NT2/D1 (cell line): ENCODE data around the gene SUMO3.

Experiments
- YY1 ChIP-seq: IDR thresholded peaks from 2 replicates; pipeline ENCODE4 v1.6.1; 2011; ENCODE audit not compliant: insufficient read length, insufficient read depth
- ZNF274 ChIP-seq: IDR thresholded peaks from 2 replicates; pipeline ENCODE4 v1.6.1; 2011; ENCODE audit warnings: mild to moderate bottlenecking, low read depth, low read length

- TF ChIP-seq YY1 (no peak), ZNF274 (no peak)
These were observed 2.6 kb downstream of the SUMO3 start for GRCh38 chr21:44815225-44815624.
